H1 (cell line): ENCODE measurements around the gene RASGEF1B. TPM values are rescaled to one million over a fixed set of nuclear protein-coding genes. Genes with fewer than 3 reads are reported as not detected.
"Not testable (repeated sequence)": the region's sequence is repeated elsewhere in the genome, so short reads cannot be mapped to it uniquely, and the experiment has no call there.

ENCODE experiments used
- CTCF ChIA-PET: fragments of 300-600 bp; sonication (Branson Sonifier 250); formaldehyde crosslinking; loops from one replicate; lab custom pipeline; 2021; ENCODE audit not compliant: partially characterized antibody; lab: Charles Lee
- POLR2A ChIA-PET: fragments of 300-600 bp; sonication (Branson Sonifier 250); formaldehyde crosslinking; loops from one replicate; lab custom pipeline; 2021; ENCODE audit warnings: inconsistent platforms; ENCODE audit not compliant: partially characterized antibody; lab: Charles Lee
- DNase-seq, 2 experiments: peaks; one replicate each; pipeline versions ENCODE4 v3.0.0 to v3.0.0-alpha.2; 2010 to 2022; ENCODE audit warnings: low spot score in 2 of 2, low read depth in 1 of 2, mixed read lengths in 1 of 2
- FAIRE-seq: peaks from 2 replicates; lab custom pipeline; 2011; peaks lifted over from hg19 to GRCh38; lab: Jason Lieb, UNC
- H2AFZ ChIP-seq: 2 replicates; pipeline ENCODE4 v1.8.1; 2012; ENCODE audit warnings: low read length, inconsistent platforms
- H2AK5ac ChIP-seq: 2 replicates; pipeline ENCODE4 v1.6.1; 2013; ENCODE audit warnings: low read depth, low read length
- H2BK120ac ChIP-seq: replicated peaks from 2 replicates; pipeline ENCODE3; 2013; ENCODE audit warnings: low read depth, low read length, inconsistent platforms
- H2BK12ac ChIP-seq: 2 replicates; pipeline ENCODE4 v1.6.1; 2013; ENCODE audit warnings: low read depth, low read length
- H2BK15ac ChIP-seq: 2 replicates; pipeline ENCODE4 v1.6.1; 2013; ENCODE audit warnings: low read length
- H2BK20ac ChIP-seq: 2 replicates; pipeline ENCODE4 v1.6.1; 2013; ENCODE audit warnings: low read length
- H2BK5ac ChIP-seq: 2 replicates; pipeline ENCODE4 v1.6.1; 2013; ENCODE audit warnings: low read depth, low read length
- H3K14ac ChIP-seq: 2 replicates; pipeline ENCODE4 v1.6.1; 2013; ENCODE audit warnings: inconsistent platforms; ENCODE audit not compliant: insufficient read length
- H3K18ac ChIP-seq: 2 replicates; pipeline ENCODE4 v1.6.1; 2013; ENCODE audit warnings: low read length; ENCODE audit errors: extremely low read depth
- H3K23ac ChIP-seq: 2 replicates; pipeline ENCODE4 v1.6.1; 2013; ENCODE audit warnings: inconsistent platforms; ENCODE audit not compliant: insufficient read length
- H3K23me2 ChIP-seq: 2 replicates; pipeline ENCODE4 v1.6.1; 2013; ENCODE audit warnings: low read depth, low read length
- H3K27ac ChIP-seq: 2 replicates; pipeline ENCODE4 v1.6.1; 2011; ENCODE audit warnings: low read depth, low read length, inconsistent platforms
- H3K27me3 ChIP-seq, 4 experiments: replicated peaks in 1 of 4; 1 replicate in 1 of 4; 2 replicates in 3 of 4; pipeline versions ENCODE4 v1.6.1 to v1.8.1; 2011 to 2013; ENCODE audit warnings: low read length in 3 of 4, mild to moderate bottlenecking in 3 of 4, inconsistent platforms in 2 of 4, mixed read lengths in 2 of 4, moderate library complexity in 1 of 4; ENCODE audit not compliant: control insufficient read depth in 3 of 4, insufficient read depth in 3 of 4; ENCODE audit errors: extremely low read depth in 1 of 4
- H3K36me3 ChIP-seq, 4 experiments: 2 replicates each; pipeline versions ENCODE4 v1.6.1 to v1.8.1; 2011 to 2013; ENCODE audit warnings: mild to moderate bottlenecking in 4 of 4, low read length in 3 of 4, moderate library complexity in 2 of 4, control low read depth in 1 of 4, inconsistent platforms in 1 of 4; ENCODE audit not compliant: insufficient read depth in 4 of 4, control insufficient read depth in 2 of 4
- H3K4ac ChIP-seq: replicated peaks from 2 replicates; pipeline ENCODE3; 2013; ENCODE audit warnings: low read length, low read depth, mixed read lengths, inconsistent platforms; ENCODE audit not compliant: insufficient read length
- H3K4me1 ChIP-seq, 4 experiments: replicated peaks in 1 of 4; 1 replicate in 1 of 4; 2 replicates in 3 of 4; pipeline versions ENCODE4 v1.6.1 to v1.8.1; 2011 to 2013; ENCODE audit warnings: low read length in 3 of 4, inconsistent platforms in 2 of 4, mixed read lengths in 1 of 4; ENCODE audit not compliant: insufficient read depth in 4 of 4, control insufficient read depth in 3 of 4
- H3K4me2 ChIP-seq, 2 experiments: 2 replicates each; pipeline versions ENCODE4 v1.6.1 to v1.8.1; 2011 to 2013; ENCODE audit warnings: low read depth in 2 of 2, low read length in 2 of 2, control low read depth in 1 of 2, inconsistent platforms in 1 of 2, mild to moderate bottlenecking in 1 of 2; ENCODE audit not compliant: insufficient read depth in 1 of 2
- H3K4me3 ChIP-seq, 4 experiments: fragments of 200-600, 300-600 bp in 1 of 4; sonication (generic), shearing (Covaris generic), sonication (Bioruptor Twin) in 1 of 4; 2 replicates each; pipeline versions ENCODE4 v1.5.1 to v1.8.1; 2011 to 2016; ENCODE audit warnings: low read length in 4 of 4, low read depth in 3 of 4, control low read depth in 2 of 4, inconsistent platforms in 2 of 4, mild to moderate bottlenecking in 2 of 4, mixed read lengths in 1 of 4, moderate library complexity in 1 of 4; ENCODE audit not compliant: insufficient read depth in 2 of 4; ENCODE audit errors: extremely low read depth in 1 of 4
- H3K56ac ChIP-seq: replicated peaks from 2 replicates; pipeline ENCODE3; 2013; ENCODE audit warnings: low read depth, mild to moderate bottlenecking, mixed read lengths, low read length, inconsistent platforms; ENCODE audit not compliant: insufficient read length
- H3K79me1 ChIP-seq: 2 replicates; pipeline ENCODE4 v1.6.1; 2013; ENCODE audit warnings: low read depth, low read length, control low read depth
- H3K79me2 ChIP-seq, 2 experiments: 2 replicates each; pipeline versions ENCODE4 v1.6.1 to v1.8.1; 2012 to 2013; ENCODE audit warnings: low read length in 2 of 2, mild to moderate bottlenecking in 2 of 2, inconsistent platforms in 1 of 2; ENCODE audit not compliant: insufficient read depth in 2 of 2, control insufficient read depth in 1 of 2
- H3K9ac ChIP-seq, 4 experiments: replicated peaks in 1 of 4; 1 replicate in 1 of 4; 2 replicates in 3 of 4; pipeline versions ENCODE4 v1.6.1 to v1.8.1; 2011 to 2013; ENCODE audit warnings: low read depth in 3 of 4, low read length in 3 of 4, control low read depth in 2 of 4, mild to moderate bottlenecking in 2 of 4, moderate library complexity in 2 of 4, inconsistent platforms in 1 of 4; ENCODE audit errors: extremely low read depth in 1 of 4
- H3K9me3 ChIP-seq, 2 experiments: 2 replicates each; pipeline versions ENCODE4 v1.6.1 to v1.8.1; 2012 to 2013; ENCODE audit warnings: mild to moderate bottlenecking in 2 of 2, moderate library complexity in 2 of 2, control low read depth in 1 of 2, inconsistent platforms in 1 of 2, low read depth in 1 of 2, low read length in 1 of 2, mixed read lengths in 1 of 2; ENCODE audit not compliant: insufficient read depth in 2 of 2
- H4K20me1 ChIP-seq, 2 experiments: replicated peaks in 1 of 2; 2 replicates each; pipeline versions ENCODE3 to v1.8.1; 2011 to 2013; ENCODE audit warnings: inconsistent platforms in 2 of 2, low read length in 2 of 2, mild to moderate bottlenecking in 1 of 2; ENCODE audit not compliant: insufficient read depth in 2 of 2, control insufficient read depth in 1 of 2
- H4K5ac ChIP-seq: 2 replicates; pipeline ENCODE4 v1.6.1; 2013; ENCODE audit warnings: low read length, low read depth, mixed read lengths, inconsistent platforms; ENCODE audit not compliant: insufficient read length
- H4K8ac ChIP-seq: 2 replicates; pipeline ENCODE4 v1.8.0; 2013; ENCODE audit warnings: mild to moderate bottlenecking, moderate library complexity, low read length, inconsistent platforms; ENCODE audit not compliant: insufficient read depth; ENCODE audit errors: extremely low read depth
- H4K91ac ChIP-seq: replicated peaks from 2 replicates; pipeline ENCODE3; 2013; ENCODE audit warnings: low read length, mixed read lengths, inconsistent platforms; ENCODE audit not compliant: insufficient read length
- WGBS, 2 experiments: shearing (Covaris generic) in 1 of 2; methylation state at CpG; one replicate each; pipeline versions ENCODE4 v1.1.6 to v1.1.7; 2013 to 2015; ENCODE audit warnings: low lambda C conversion rate in 2 of 2, mixed read lengths in 2 of 2, inconsistent platforms in 1 of 2, low coverage in 1 of 2, missing lambda C conversion rate in 1 of 2; ENCODE audit not compliant: insufficient replicate concordance in 2 of 2, insufficient coverage in 1 of 2, insufficient read length in 1 of 2; ENCODE audit errors: extremely low coverage in 1 of 2, missing lambda C conversion rate in 1 of 2; 5-methylcytosine and 5-hydroxymethylcytosine counted together
- polyA plus RNA-seq, 7 experiments: library from polyadenylated mRNA; depleted of rRNA in 3 of 7; stranded (reverse) in 5 of 7; unstranded in 2 of 7; fragments of >200 nt in 5 of 7; fragments of 200-250 nt in 2 of 7; gene quantifications; 1 replicate in 5 of 7; 2 replicates in 1 of 7; 4 replicates in 1 of 7; pipeline versions ENCODE4 v1.2.1 to v1.2.3, GENCODE V29; 2011 to 2013; ENCODE audit warnings: missing spikeins in 2 of 7, mixed read lengths in 2 of 7
- total RNA-seq: library from RNA; stranded (reverse); fragmentation: NEBNext Ultra II Directional; extraction: Animal tissue kit (Norgen Biotek cat#: 25700); gene quantifications from 2 replicates; pipeline ENCODE4 v1.2.1, GENCODE V29; 2021

The RASGEF1B gene
- total and polyA plus RNA-seq, 2 of the 8 experiments (the other 6 are each of a cell fraction or from before 2014, with no cell fraction given): 1.6 to 4.7 TPM

- H3K27me3 ChIP-seq: peaks cover 2 to 10% (median 7%) of the 10 kb centered on the region in 4 experiments; a peak in 6 of 7 replicates
- H3K4ac ChIP-seq, H3K56ac ChIP-seq, H3K9ac ChIP-seq, H3K79me1 ChIP-seq, H4K8ac ChIP-seq, H4K20me1 ChIP-seq, H2BK5ac ChIP-seq, H3K9me3 ChIP-seq, FAIRE-seq, H3K23ac ChIP-seq, H3K4me1 ChIP-seq, H4K5ac ChIP-seq, H2AK5ac ChIP-seq, H3K27ac ChIP-seq, DNase-seq, H2BK15ac ChIP-seq, H3K79me2 ChIP-seq, H3K4me3 ChIP-seq, POLR2A ChIA-PET, H3K36me3 ChIP-seq: not testable (repeated sequence)
- peak overlapping the region; percentile 16 for H3K14ac ChIP-seq
- H3K18ac ChIP-seq: 0 out of 2 replicates have a peak overlapping the region, but pooled peaks have one; percentile 19
- 0 out of 2 replicates have a peak overlapping the region, but pooled peaks have one; percentile 21 for H2BK20ac ChIP-seq
- H2AFZ ChIP-seq: peak overlapping the region; percentile 44; the same call in 1 of the 2 replicates
- peak overlapping the region; percentile 65 for H4K91ac ChIP-seq
- H3K23me2 ChIP-seq: peaks cover 12% of the 10 kb centered on the region
- H3K4me2 ChIP-seq: peak overlapping the region in 1 of 2 experiments; percentile 28; a peak in 1 of 4 replicates
- H2BK120ac ChIP-seq: peak overlapping the region; percentile 43
- CTCF ChIA-PET: interaction anchor here (0.6 to 5.4 kb wide), 10 partner anchors 7 to 480 kb away, joined by 3 to 41 read pairs (median 3); no protein-coding TSS in a partner anchor
- 79% methylated on average over 19 of the region's 19 CpGs; no CpG with 5 or more reads in 1 of the 2 experiments for WGBS, 2 experiments
- peak overlapping the region; percentile 35; the same call in 1 of the 2 replicates for H2BK12ac ChIP-seq
These were observed 1.9 kb upstream of the RASGEF1B start for GRCh38 chr4:81473331-81474265.
